PC-3 (cell line): ENCODE data around the gene NOP58.

Experiments used
- CTCF ChIP-seq: fragments of 300-600 bp; sonication (generic); conservative IDR thresholded peaks from 2 replicates; pipeline ENCODE4 v1.5.1; 2017; ENCODE audit warnings: antibody characterized with exemption, low read depth, mild to moderate bottlenecking, low read length
- EZH2 ChIP-seq: fragments of 300-600 bp; sonication (generic); IDR thresholded peaks from one replicate; pipeline ENCODE4 v1.6.1; 2017; ENCODE audit warnings: antibody characterized with exemption, mild to moderate bottlenecking, low read length; ENCODE audit not compliant: unreplicated experiment

DNA sequence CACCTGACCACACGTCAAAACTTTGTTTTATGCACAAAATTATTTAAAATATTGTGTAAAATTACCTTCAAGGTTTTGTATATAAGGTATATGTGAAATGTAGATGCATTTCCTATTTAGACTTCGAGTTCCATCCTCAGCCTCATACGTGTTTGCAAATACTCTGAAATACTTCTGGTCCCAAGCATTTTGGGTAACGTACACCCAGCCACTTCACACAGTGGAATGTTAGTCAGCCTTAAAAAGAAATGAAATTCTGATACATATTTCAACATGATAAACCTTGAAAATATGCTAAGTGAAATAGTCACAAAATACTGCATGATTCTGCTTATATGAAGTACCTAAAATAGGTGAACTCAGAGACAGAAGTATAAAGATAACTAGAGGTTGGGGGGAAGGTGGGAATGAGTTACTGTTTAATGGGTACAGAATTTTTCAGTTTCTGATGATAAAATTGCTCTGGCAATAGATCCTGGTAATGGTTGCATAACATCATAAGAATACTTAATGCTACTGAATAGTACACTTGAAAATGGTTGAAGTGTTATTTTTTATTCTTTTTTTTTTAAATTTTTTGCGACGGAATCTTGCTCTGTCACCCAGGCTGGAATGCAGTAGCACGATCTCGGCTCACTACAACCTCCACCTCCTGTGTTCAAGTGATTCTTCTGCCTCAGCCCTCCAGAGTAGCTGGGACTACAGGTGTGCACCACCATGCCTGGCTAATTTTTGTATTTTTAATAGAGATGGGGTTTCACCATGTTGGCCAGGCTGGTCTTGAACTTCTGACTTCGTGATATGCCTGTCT lies 24.0 kb downstream of the NOP58 start:
- TF ChIP-seq CTCF = no peak
- no peak for TF ChIP-seq EZH2
